Endothelial cell (in vitro differentiated cells): Measurements from ENCODE around the gene CPE. TPM values are rescaled to one million over a fixed set of nuclear protein-coding genes. Genes with fewer than 3 reads are reported as not detected.

Experiments
- DNase-seq: peaks from one replicate; pipeline ENCODE4 v3.0.0; 2021; ENCODE audit warnings: low spot score
- H3K27ac Mint-ChIP-seq: one replicate; pipeline ENCODE4 v1.8.0; 2021; ENCODE audit warnings: mixed read lengths, inconsistent platforms; ENCODE audit not compliant: unreplicated experiment
- H3K27me3 Mint-ChIP-seq: one replicate; pipeline ENCODE4 v1.8.0; 2021; ENCODE audit warnings: mild to moderate bottlenecking, moderate library complexity, mixed read lengths, inconsistent platforms; ENCODE audit not compliant: unreplicated experiment
- H3K36me3 Mint-ChIP-seq: one replicate; pipeline ENCODE4 v1.8.0; 2021; ENCODE audit warnings: mild to moderate bottlenecking, low read depth, mixed read lengths, inconsistent platforms; ENCODE audit not compliant: unreplicated experiment
- H3K4me1 Mint-ChIP-seq: one replicate; pipeline ENCODE4 v1.8.0; 2021; ENCODE audit warnings: mild to moderate bottlenecking, mixed read lengths, inconsistent platforms; ENCODE audit not compliant: unreplicated experiment
- H3K4me3 Mint-ChIP-seq: one replicate; pipeline ENCODE4 v1.8.0; 2021; ENCODE audit warnings: mild to moderate bottlenecking, mixed read lengths, inconsistent platforms; ENCODE audit not compliant: unreplicated experiment
- H3K9me3 Mint-ChIP-seq: one replicate; pipeline ENCODE4 v1.8.0; 2021; ENCODE audit warnings: mixed read lengths, inconsistent platforms; ENCODE audit not compliant: unreplicated experiment
- total RNA-seq: library from RNA; stranded (reverse); fragmentation: NEBNext Ultra II Directional; extraction: Animal tissue kit (Norgen Biotek cat#: 25700); gene quantifications from one replicate; pipeline ENCODE4 v1.2.1, GENCODE V29; 2021; ENCODE audit not compliant: unreplicated experiment
- TF ChIP-seq, protein P1 (sequence below): fragments of 200-600 bp; sonication (generic); IDR thresholded peaks from one replicate; pipeline ENCODE4 v1.5.0; 2021; ENCODE audit warnings: antibody characterized with exemption; ENCODE audit not compliant: unreplicated experiment

Gene CPE
- total RNA-seq, 1 donor from 2014 or later, result 2.3 TPM

DNA sequence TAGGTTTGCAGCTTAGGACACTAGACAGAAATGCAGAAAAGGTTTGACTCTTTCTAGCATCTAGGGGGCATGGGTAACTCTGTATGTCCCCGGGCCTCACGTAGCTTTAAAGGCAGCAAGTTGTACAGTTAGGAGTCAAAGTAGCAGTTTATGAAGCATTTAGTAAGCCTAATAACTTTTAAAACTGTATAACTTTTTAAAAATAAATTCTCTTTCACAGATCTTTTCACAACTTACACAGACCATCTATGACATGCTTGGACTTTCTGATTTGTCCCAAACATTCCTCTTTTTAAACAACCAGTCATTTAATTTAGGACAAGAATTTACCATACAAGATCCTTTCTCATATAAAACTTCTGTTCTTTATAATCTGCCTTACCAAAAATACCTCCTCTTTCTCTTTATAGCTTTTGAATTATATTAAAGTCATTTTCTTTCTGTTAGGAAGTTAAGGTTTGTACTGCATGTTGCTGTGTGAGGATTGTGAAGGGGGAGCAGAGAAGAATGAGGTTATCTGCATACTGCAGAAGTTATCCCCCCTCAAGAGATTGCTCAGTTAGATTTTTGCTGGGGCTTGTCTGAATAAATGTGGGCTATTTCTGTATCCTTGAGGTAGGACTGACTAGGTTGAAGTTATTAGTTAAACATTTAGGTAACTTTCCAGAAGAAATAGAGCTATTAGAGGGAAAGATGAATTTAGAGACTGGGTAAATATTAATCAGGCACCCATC, 94.3 kb downstream of the CPE start:
- no peak for DNase-seq
- Mint-ChIP-seq H3K9me3 (peaks cover 12% of the 10 kb centered on the region), H3K36me3 (peaks cover 21% of the 10 kb centered on the region), H3K4me3 (peak overlapping the region; percentile 16), H3K4me1 (no peaks in the 10 kb centered on the region), H3K27me3 (peaks cover 3% of the 10 kb centered on the region), H3K27ac (no peak overlapping the region)
- TF ChIP-seq, protein P1, sequence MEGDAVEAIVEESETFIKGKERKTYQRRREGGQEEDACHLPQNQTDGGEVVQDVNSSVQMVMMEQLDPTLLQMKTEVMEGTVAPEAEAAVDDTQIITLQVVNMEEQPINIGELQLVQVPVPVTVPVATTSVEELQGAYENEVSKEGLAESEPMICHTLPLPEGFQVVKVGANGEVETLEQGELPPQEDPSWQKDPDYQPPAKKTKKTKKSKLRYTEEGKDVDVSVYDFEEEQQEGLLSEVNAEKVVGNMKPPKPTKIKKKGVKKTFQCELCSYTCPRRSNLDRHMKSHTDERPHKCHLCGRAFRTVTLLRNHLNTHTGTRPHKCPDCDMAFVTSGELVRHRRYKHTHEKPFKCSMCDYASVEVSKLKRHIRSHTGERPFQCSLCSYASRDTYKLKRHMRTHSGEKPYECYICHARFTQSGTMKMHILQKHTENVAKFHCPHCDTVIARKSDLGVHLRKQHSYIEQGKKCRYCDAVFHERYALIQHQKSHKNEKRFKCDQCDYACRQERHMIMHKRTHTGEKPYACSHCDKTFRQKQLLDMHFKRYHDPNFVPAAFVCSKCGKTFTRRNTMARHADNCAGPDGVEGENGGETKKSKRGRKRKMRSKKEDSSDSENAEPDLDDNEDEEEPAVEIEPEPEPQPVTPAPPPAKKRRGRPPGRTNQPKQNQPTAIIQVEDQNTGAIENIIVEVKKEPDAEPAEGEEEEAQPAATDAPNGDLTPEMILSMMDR, result no peak

DNA sequence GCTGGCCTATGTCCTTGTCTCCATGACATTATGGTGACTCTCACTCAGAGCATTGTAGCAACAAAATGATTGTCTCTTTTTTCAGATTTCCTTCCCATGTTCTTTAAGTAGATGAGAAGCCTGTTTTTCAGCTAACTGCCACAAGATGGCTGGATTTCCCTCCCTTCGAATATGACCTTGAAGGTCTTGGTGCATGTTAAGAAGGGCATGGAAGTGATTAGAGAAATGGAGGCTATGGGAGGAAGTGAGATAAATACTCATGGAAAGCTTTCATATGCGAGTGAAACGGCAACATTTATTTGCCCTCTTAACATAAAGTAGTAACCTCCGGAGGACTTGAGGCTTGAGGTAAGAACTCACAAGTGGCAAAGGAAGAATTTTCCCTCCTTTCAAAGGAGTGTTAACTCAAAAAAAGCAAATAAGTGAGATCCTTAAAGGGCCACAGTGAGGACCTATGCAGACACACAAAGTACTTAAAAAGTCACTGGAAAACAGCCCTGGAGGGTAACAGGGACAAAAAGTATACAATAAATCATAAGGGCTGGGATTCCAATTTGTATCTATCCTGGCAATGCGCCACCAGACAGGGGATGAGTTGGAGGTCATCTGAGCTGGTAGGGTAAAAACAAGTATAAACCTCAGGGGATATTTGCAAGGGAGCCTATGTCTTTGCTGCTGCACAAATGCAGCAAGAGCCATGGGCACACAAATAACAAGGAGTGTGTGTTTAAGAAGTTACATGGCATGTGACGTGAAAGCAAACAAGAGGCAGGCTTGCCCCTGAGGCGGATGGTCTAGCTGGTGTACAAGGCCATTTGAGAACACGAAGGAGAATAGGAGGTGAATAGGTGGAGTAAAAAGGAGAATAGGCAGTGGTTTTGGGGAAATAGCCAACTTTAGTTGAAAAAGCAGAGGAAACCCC, 96.2 kb downstream of the CPE start:
- no peak overlapping the region for H3K4me3 Mint-ChIP-seq
- H3K27me3 Mint-ChIP-seq, result peaks cover 3% of the 10 kb centered on the region
- H3K36me3 Mint-ChIP-seq, result peaks cover 21% of the 10 kb centered on the region
- no peaks in the 10 kb centered on the region for H3K4me1 Mint-ChIP-seq
- peaks cover 12% of the 10 kb centered on the region for H3K9me3 Mint-ChIP-seq
- no peak for DNase-seq
- TF ChIP-seq, protein P1, result no peak
- no peak overlapping the region for H3K27ac Mint-ChIP-seq

DNA sequence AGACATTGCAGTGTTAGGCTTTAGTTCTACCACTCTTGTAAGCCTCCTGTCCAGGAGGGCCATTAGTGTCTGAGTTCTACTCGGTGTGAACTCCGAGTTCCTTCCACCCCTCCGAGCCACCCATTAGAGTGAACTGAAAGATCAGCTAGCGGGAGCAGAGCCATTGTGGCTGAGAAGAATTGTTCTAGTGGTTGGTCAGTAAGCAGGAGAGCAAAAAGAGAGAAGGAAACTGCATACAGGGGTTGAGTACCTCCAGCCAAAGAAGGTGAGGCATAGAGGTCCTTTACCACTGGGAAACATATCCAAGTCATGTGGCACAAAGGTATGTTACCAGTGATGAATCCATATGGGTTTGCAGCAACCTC, 96.9 kb downstream of the CPE start:
- H3K27me3 Mint-ChIP-seq, result peaks cover 1% of the 10 kb centered on the region
- H3K27ac Mint-ChIP-seq, result no peak overlapping the region
- H3K4me3 Mint-ChIP-seq, result no peak overlapping the region
- H3K36me3 Mint-ChIP-seq, result peaks cover 15% of the 10 kb centered on the region
- no peak for DNase-seq
- H3K4me1 Mint-ChIP-seq, result no peaks in the 10 kb centered on the region
- H3K9me3 Mint-ChIP-seq, result peaks cover 12% of the 10 kb centered on the region
- TF ChIP-seq, protein P1, result no peak

DNA sequence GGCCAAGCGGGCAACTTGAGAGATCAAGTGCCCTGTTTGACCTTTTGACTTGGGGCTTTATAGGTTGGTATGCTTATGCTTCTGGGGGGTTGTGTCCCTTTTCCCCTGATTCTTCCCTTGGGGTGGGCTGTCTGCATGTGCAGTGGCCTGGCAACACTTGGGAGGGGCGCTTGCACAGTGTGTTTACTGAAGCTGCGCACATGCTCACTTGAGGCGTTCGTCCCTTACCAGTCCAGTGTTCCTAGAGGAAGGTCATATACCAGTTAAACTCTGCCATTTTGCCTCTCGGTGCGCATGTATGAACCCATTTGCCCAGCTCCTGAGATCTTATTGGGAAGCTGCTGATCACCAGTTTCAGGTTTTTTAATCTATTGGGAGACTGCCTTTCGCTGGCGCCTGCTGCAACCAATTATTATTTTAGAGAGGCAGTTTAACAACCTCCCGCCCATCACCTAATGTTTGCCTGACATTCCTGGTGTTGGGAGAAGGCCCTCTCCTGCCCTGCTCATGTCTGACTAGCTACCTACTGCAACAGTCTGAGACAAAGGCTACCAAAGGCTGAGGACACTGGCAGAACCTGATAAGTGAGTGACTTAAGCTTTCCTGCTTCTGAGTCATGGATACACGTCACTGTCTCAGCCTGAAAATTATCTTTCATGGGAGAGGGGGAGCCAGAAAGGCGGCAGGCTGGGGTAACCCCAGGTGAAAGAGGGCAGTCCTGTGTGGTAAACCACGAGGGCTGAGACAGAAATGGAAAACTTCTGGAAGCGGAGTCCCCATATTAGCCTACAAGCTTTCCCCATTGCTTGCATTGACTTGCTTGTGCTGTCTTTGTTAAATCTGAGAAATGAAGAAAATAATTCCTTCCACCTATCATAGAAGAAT, 97.6 kb downstream of the CPE start:
- peaks cover 12% of the 10 kb centered on the region for H3K9me3 Mint-ChIP-seq
- TF ChIP-seq, protein P1, result no peak
- no peak for DNase-seq
- H3K4me3 Mint-ChIP-seq, result no peak overlapping the region
- H3K27ac Mint-ChIP-seq, result no peak overlapping the region
- H3K36me3 Mint-ChIP-seq, result peaks cover 11% of the 10 kb centered on the region
- H3K4me1 Mint-ChIP-seq, result no peaks in the 10 kb centered on the region
- H3K27me3 Mint-ChIP-seq, result no peaks in the 10 kb centered on the region
